Glutamatergic neuron (in vitro differentiated cells): ENCODE measurements around the gene RMDN3. TPM values are rescaled to one million over a fixed set of nuclear protein-coding genes. Genes with fewer than 3 reads are reported as not detected.

Experiments used
- DNase-seq: peaks from one replicate; pipeline ENCODE4 v3.0.0; 2022
- H3K27ac Mint-ChIP-seq: one replicate; pipeline ENCODE4 v1.8.0; 2020; ENCODE audit warnings: mild to moderate bottlenecking, mixed read lengths, inconsistent platforms; ENCODE audit not compliant: unreplicated experiment
- H3K27me3 Mint-ChIP-seq: one replicate; pipeline ENCODE4 v1.8.0; 2020; ENCODE audit warnings: mild to moderate bottlenecking, moderate library complexity, mixed read lengths, inconsistent platforms; ENCODE audit not compliant: unreplicated experiment
- H3K36me3 Mint-ChIP-seq: one replicate; pipeline ENCODE4 v1.8.0; 2020; ENCODE audit warnings: mild to moderate bottlenecking, mixed read lengths, inconsistent platforms; ENCODE audit not compliant: unreplicated experiment
- H3K4me1 Mint-ChIP-seq: one replicate; pipeline ENCODE4 v1.8.0; 2020; ENCODE audit warnings: mild to moderate bottlenecking, low read depth, mixed read lengths, inconsistent platforms; ENCODE audit not compliant: unreplicated experiment
- H3K4me3 Mint-ChIP-seq: one replicate; pipeline ENCODE4 v1.8.0; 2020; ENCODE audit warnings: mild to moderate bottlenecking, mixed read lengths, inconsistent platforms; ENCODE audit not compliant: unreplicated experiment
- H3K9me3 Mint-ChIP-seq: one replicate; pipeline ENCODE4 v1.8.0; 2020; ENCODE audit warnings: mild to moderate bottlenecking, moderate library complexity, mixed read lengths, inconsistent platforms; ENCODE audit not compliant: unreplicated experiment
- total RNA-seq: library from RNA; stranded (reverse); fragmentation: NEBNext Ultra II Directional; extraction: Animal tissue kit (Norgen Biotek cat#: 25700); gene quantifications from one replicate; pipeline ENCODE4 v1.2.1, GENCODE V29; 2021; ENCODE audit not compliant: unreplicated experiment
- TF ChIP-seq, protein P1 (sequence below): fragments of 200-600 bp; sonication (generic); IDR thresholded peaks from one replicate; pipeline ENCODE4 v1.5.0; 2021; ENCODE audit not compliant: partially characterized antibody, unreplicated experiment

The RMDN3 gene
- total RNA-seq, 1 donor from 2014 or later: 37.1 TPM

DNA sequence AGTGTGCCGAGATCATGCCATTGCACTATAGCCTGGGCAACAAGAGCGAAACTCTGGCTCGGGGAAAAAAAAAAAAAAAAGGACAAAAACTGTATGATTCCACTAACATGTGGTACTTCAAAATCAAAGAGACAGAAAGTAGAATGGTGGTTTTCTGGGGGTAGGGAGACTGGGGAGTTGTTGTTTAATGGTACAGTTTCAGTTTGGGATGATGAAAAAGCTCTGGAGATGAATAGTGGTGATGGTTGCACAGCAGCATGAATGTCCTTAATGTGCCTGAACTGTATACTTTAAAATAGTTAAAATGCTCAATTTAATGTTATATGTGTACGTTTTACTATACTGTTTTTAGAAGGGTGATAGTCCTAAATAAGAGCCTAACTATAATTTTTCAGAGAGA, 32.7 kb downstream of the RMDN3 start:
- H3K36me3 Mint-ChIP-seq: no peaks in the 10 kb centered on the region
- no peaks in the 10 kb centered on the region for H3K9me3 Mint-ChIP-seq
- H3K27me3 Mint-ChIP-seq: no peaks in the 10 kb centered on the region
- TF ChIP-seq, protein P1, sequence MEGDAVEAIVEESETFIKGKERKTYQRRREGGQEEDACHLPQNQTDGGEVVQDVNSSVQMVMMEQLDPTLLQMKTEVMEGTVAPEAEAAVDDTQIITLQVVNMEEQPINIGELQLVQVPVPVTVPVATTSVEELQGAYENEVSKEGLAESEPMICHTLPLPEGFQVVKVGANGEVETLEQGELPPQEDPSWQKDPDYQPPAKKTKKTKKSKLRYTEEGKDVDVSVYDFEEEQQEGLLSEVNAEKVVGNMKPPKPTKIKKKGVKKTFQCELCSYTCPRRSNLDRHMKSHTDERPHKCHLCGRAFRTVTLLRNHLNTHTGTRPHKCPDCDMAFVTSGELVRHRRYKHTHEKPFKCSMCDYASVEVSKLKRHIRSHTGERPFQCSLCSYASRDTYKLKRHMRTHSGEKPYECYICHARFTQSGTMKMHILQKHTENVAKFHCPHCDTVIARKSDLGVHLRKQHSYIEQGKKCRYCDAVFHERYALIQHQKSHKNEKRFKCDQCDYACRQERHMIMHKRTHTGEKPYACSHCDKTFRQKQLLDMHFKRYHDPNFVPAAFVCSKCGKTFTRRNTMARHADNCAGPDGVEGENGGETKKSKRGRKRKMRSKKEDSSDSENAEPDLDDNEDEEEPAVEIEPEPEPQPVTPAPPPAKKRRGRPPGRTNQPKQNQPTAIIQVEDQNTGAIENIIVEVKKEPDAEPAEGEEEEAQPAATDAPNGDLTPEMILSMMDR: no peak
- no peak for DNase-seq
- H3K4me3 Mint-ChIP-seq: no peak overlapping the region
- H3K4me1 Mint-ChIP-seq: no peaks in the 10 kb centered on the region
- H3K27ac Mint-ChIP-seq: no peak overlapping the region

DNA sequence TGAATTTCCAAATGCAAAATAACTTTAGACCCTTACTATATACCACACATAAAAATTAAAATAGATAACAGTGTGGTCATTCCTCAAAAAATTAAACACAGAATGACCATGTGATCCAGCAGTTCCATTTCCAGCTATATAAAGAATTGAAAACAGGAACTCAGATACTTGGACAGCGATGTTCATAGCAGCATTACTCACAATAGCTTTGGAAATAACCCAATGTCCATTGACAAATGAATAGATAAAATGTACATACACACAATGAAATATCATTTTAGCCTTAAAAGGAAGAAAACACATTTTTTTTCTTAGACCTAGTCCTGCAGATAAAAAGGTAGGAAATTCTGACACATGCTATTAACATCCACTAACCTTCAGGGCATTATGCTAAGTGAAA, 33.4 kb downstream of the RMDN3 start:
- H3K4me1 Mint-ChIP-seq: no peaks in the 10 kb centered on the region
- no peaks in the 10 kb centered on the region for H3K27me3 Mint-ChIP-seq
- H3K4me3 Mint-ChIP-seq: no peak overlapping the region
- no peaks in the 10 kb centered on the region for H3K9me3 Mint-ChIP-seq
- no peak for DNase-seq
- H3K27ac Mint-ChIP-seq: no peak overlapping the region
- H3K36me3 Mint-ChIP-seq: no peaks in the 10 kb centered on the region
- TF ChIP-seq, protein P1: no peak

DNA sequence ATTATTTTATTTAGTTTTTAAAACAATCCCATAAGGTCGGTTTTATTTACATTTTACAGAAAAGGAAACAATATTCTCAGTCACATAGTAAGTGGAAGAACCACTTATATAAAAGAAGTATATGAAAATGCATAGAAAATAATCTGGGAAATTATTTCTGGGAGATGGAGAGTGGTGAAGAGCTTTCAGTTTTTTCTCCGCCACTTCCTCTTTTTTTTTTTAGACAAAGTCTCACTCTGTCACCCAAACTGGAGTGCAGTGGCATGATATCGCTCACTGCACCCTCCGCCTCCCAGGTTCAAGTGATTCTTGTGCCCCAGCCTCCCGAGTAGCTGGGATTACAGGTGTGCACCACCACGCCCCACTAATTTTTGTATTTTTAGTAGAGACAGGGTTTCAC, 38.9 kb downstream of the RMDN3 start:
- Mint-ChIP-seq H3K27me3 (no peaks in the 10 kb centered on the region), H3K36me3 (no peaks in the 10 kb centered on the region)

DNA sequence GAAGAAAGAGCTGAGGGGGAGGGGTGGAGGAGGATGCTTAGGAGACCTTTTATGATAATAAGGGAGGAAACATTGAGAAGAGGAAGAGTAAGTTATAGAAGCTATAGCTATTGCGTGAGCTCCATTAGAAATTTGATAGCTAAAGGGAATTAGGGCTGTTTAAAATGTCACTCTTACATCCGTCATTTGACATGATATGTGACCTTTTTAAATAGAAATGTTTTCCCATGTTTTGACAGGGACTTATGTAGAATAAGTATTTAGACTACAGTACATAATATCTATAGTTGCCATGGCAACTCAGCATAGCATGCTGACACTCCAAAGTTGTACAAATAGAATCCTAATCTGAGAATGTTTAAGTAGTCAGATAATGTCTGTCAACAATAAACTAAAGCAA, 40.9 kb downstream of the RMDN3 start:
- Mint-ChIP-seq H3K4me3 (no peak overlapping the region), H3K27me3 (no peaks in the 10 kb centered on the region), H3K36me3 (no peaks in the 10 kb centered on the region), H3K9me3 (no peaks in the 10 kb centered on the region), H3K27ac (no peak overlapping the region), H3K4me1 (no peaks in the 10 kb centered on the region)
- TF ChIP-seq, protein P1: no peak
- DNase-seq: no peak

More for the DNA sequence above, 38.9 kb downstream of the RMDN3 start:
- DNase-seq: no peak
- Mint-ChIP-seq H3K9me3 (no peaks in the 10 kb centered on the region), H3K27ac (no peak overlapping the region), H3K4me1 (no peaks in the 10 kb centered on the region), H3K4me3 (no peak overlapping the region)
- TF ChIP-seq, protein P1: no peak

DNA sequence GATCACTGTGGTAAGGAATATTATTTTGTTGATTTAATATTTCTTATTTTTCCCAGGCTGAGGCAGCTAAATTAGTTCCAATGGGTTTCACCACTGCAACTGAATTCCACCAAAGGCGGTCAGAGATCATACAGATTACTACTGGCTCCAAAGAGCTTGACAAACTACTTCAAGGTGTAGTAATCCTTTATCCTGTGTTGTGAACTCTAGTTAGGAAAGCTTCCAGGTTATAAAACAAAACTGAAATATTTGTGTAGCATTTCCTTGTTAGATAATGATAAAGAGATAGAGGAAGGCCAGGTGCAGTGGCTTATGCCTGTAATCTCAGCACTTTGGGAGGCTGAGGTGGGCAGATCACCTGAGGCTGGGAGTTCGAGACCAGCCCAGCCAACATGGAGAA, 48.9 kb downstream of the RMDN3 start:
- TF ChIP-seq, protein P1: no peak
- H3K4me1 Mint-ChIP-seq: no peaks in the 10 kb centered on the region
- no peak overlapping the region for H3K4me3 Mint-ChIP-seq
- no peaks in the 10 kb centered on the region for H3K27me3 Mint-ChIP-seq
- no peaks in the 10 kb centered on the region for H3K36me3 Mint-ChIP-seq
- DNase-seq: no peak
- H3K9me3 Mint-ChIP-seq: no peaks in the 10 kb centered on the region
- no peak overlapping the region for H3K27ac Mint-ChIP-seq
